Upper lobe of left lung (tissue), 4 donors: ENCODE results near the gene LRP1B.

Source experiments
- EP300 ChIP-seq, 4 donors: sonication (generic); formaldehyde crosslinking; IDR thresholded peaks; one replicate each; pipeline ENCODE4 v1.5.1; 2017; ENCODE audit warnings: antibody characterized with exemption in 4 of 4, control low read depth in 2 of 4
- POLR2A ChIP-seq, 4 donors: fragments of 450-650 bp; IDR thresholded peaks; one replicate each; pipeline ENCODE4 v1.5.1; 2016 to 2017; ENCODE audit warnings: antibody characterized with exemption in 4 of 4, mild to moderate bottlenecking in 2 of 4

DNA sequence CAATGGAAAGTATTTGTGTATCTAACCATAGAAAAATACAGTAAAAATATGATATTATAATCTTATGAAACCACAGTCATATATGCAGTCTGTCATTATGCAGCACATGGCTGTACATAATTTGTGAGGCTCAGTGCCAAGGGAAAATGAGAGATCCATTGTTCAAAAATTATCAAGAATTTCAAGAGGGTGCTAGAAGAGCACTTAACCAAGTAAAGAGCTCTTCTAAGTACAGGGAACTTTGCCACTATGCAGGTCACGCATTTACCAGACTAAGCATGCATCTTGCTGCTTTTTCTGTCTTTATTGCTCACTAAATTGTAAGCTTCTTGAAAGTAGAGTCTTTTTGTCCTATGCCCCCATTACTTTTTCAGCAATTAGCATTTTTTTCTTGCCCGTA, 438.0 kb downstream of the LRP1B start:
- no peak for TF ChIP-seq POLR2A (IDR thresholded peaks at IDR 0.05)
- no peak for TF ChIP-seq EP300 (IDR thresholded peaks at IDR 0.05)
